Mucosa of rectum (tissue), 2 donors: ENCODE measurements around the gene MLPH.

Source experiments
- H3K27ac ChIP-seq, 2 donors: one replicate each; pipeline ENCODE4 v1.7.0; 2013; ENCODE audit warnings: inconsistent platforms in 2 of 2, low read depth in 2 of 2, low read length in 2 of 2
- H3K27me3 ChIP-seq, 2 donors: one replicate each; pipeline ENCODE4 v1.7.0; 2013; ENCODE audit warnings: low read length in 2 of 2; ENCODE audit not compliant: control insufficient read depth in 2 of 2, insufficient read depth in 2 of 2
- H3K36me3 ChIP-seq, 2 donors: one replicate each; pipeline ENCODE4 v1.7.0; 2013; ENCODE audit warnings: low read length in 2 of 2; ENCODE audit not compliant: control insufficient read depth in 2 of 2, insufficient read depth in 2 of 2
- H3K4me1 ChIP-seq, 2 donors: one replicate each; pipeline ENCODE4 v1.7.0; 2013; ENCODE audit warnings: low read length in 2 of 2, mild to moderate bottlenecking in 1 of 2; ENCODE audit not compliant: control insufficient read depth in 2 of 2, insufficient read depth in 2 of 2
- H3K4me3 ChIP-seq, 2 donors: one replicate each; pipeline ENCODE4 v1.7.0; 2013; ENCODE audit warnings: low read length in 2 of 2
- H3K9ac ChIP-seq, 2 donors: one replicate each; pipeline ENCODE4 v1.7.0; 2013; ENCODE audit warnings: low read length in 2 of 2, low read depth in 1 of 2, mild to moderate bottlenecking in 1 of 2
- H3K9me3 ChIP-seq, 2 donors: one replicate each; pipeline ENCODE4 v1.7.0; 2013; ENCODE audit warnings: low read length in 2 of 2; ENCODE audit not compliant: control insufficient read depth in 2 of 2
- donor health status: healthy.
- donor health status: Normal muscosa, but diverticular disease.

MLPH gene

DNA sequence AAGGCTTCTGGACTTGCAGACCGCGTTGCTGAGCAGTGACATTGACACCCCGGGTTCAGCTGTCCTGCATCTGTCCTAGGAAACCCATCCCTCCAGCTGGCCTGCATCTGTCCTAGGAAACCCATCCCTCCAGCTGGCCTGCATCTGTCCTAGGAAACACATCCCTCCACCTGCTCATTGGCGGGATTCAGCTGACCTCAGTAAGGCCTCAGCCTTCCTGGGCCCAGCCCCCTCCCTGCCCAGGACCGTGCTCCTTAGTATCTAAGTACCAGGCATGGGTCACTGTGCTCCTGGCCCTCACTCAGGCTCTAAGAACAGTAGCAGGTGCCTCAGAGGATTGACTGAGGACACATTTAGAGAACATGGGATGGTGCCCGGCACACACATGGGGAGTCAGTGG, 1.2 kb downstream of the MLPH start:
- H3K9me3 ChIP-seq, result peaks cover 0 to 10% of the 10 kb centered on the region in 2 donors
- H3K27ac ChIP-seq, result peak overlapping the region; percentile 83 to 96
- H3K4me1 ChIP-seq, result peaks cover 21 to 36% of the 10 kb centered on the region in 2 donors
- H3K9ac ChIP-seq, result peak overlapping the region; percentile 52 to 88
- peaks cover 3 to 9% of the 10 kb centered on the region in 2 donors for H3K27me3 ChIP-seq
- peak overlapping the region; percentile 71 to 88 for H3K4me3 ChIP-seq
- peaks cover 0 to 2% of the 10 kb centered on the region in 2 donors for H3K36me3 ChIP-seq

DNA sequence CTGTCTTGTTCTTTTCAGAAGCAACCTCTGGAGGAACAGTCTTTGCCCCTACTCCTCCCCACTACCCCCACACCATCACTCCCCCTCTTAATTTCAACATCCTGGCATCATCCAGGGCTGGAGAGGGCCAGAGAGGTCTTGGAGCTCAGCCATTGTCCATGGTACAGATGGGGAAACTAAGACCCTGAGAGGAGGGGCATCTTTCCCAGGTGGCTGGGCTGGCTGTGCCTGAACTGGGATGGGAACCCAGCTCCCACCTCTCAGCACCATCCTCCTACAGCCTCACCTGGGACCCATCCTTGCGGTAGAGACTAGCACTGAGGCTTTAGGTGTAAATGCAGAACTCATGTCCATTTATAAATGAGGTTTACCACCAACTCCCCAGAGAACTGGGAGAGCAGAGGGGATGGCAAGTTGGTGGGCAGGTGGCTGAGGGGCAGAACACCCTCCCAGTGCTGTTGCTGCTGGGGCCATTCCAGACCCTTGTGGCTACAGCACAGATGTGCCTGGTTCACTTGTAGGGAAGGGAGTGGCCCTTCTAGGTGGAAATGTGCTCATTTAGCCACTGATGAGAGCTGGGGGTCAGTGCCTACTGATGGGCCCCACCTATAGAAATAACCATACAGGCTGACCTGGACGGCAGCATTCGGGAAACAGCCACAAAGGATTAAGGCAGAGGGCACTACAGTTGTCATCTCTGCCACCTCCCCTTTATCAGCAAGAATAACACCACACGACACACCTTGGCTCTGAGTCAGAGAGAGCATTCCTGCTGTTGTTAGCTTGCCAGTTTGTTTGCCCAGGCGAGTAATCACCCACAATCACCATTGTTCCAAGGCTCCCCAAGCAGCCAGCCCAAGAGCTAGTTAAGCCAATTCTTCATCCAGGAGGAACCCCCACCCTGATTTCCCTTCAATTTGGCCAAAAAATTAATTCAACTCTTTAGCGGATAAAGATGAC, 2.1 kb downstream of the MLPH start:
- peak overlapping the region; percentile 83 to 96 for H3K27ac ChIP-seq
- peaks cover 21 to 32% of the 10 kb centered on the region in 2 donors for H3K4me1 ChIP-seq
- peaks cover 3 to 11% of the 10 kb centered on the region in 2 donors for H3K36me3 ChIP-seq
- peak overlapping the region; percentile 49 to 88 for H3K9ac ChIP-seq
- peaks cover 3 to 9% of the 10 kb centered on the region in 2 donors for H3K27me3 ChIP-seq
- H3K4me3 ChIP-seq, result peak overlapping the region; percentile 48 to 49
- peaks cover 0 to 10% of the 10 kb centered on the region in 2 donors for H3K9me3 ChIP-seq

DNA sequence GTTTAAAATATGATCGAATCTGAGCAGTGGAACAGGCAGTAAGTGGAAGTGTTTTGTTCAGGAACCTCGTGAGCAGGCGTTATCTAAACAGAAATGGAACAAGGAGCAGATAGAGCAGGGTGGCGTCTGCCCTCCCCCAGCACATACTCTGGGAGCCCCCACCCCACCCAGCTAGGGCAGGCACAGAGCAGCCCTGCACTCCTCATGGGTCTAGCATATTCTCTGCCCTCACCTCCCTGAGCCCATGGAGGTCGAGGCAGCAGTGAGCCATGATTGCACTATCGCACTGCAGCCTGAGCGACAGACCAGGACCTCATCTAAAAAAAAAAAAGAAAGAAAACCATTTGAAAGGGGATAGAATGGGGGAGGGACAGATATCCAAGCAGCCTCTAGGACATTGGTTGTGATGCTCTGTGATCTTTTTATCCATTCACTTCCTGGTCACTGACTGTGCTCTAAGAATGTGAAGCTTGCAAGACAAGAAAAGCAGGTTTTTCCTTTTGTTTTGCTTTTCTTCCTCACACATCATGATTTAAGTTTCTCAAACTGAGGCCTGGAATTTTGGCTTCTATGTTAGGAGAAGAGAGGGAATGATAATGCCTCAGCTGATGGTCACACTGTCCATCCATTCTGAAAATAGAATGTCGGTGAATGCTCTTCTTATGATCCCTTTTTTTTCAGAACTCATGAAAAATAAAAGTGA, 3.1 kb downstream of the MLPH start:
- peak overlapping the region; percentile 29 to 49 for H3K4me3 ChIP-seq
- H3K9ac ChIP-seq, result peak overlapping the region; percentile 49 to 71
- peak overlapping the region; percentile 83 to 96 for H3K27ac ChIP-seq
- peaks cover 3 to 20% of the 10 kb centered on the region in 2 donors for H3K36me3 ChIP-seq
- H3K9me3 ChIP-seq, result peaks cover 0 to 10% of the 10 kb centered on the region in 2 donors
- H3K4me1 ChIP-seq, result peaks cover 21 to 31% of the 10 kb centered on the region in 2 donors
- peaks cover 3 to 9% of the 10 kb centered on the region in 2 donors for H3K27me3 ChIP-seq

DNA sequence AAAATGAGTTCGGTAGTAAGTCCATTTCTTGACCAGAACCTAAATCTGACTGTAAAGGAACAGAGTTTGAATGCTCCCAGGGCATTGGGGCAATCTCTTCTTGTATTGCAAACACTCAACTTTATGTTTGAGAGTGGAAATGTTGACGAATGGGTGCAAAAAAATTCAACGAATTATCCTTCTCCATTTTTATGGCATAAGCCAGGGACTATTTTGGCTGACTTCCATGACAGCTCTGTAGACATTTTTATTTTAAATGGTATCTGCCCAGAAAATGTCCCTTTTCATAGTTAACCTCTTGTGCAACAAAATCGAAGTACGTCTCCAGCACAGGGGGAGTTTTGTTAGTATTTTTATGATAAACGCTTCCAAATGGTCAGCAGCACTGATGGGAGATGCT, 3.7 kb downstream of the MLPH start:
- peak overlapping the region; percentile 83 to 96 for H3K27ac ChIP-seq
- H3K4me3 ChIP-seq, result no peak overlapping the region
- peaks cover 3 to 9% of the 10 kb centered on the region in 2 donors for H3K27me3 ChIP-seq
- H3K9ac ChIP-seq, result no peak overlapping the region
- H3K36me3 ChIP-seq, result peaks cover 3 to 20% of the 10 kb centered on the region in 2 donors
- peaks cover 0 to 10% of the 10 kb centered on the region in 2 donors for H3K9me3 ChIP-seq
- peaks cover 21 to 31% of the 10 kb centered on the region in 2 donors for H3K4me1 ChIP-seq

DNA sequence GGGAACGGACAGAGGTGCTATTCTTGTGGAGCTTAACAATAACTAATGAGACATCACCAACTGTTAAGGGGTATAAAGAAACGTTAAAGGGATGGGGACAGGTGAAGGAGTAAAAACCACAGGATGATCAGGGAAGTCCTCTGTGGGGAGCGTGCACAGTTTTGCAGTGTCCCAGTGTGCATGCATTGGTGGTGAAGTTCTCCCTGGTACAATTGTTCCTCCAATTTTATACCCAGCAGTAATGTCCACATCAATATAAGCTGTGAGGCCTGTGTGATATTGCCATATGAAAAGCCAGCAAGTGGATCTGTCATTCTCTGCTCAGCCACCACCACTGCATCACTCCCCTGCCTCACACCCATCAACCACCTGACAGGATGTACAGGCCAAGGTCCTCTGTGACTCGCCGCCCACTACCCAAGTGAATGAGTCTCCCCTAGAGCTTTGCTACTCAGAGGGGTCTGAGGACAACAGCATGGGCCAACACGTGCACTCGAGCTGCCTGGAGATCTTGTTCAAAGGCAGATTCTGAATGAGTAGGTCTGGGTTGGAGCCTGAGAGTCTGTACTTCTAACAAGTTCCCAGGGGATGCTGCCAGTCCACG, 4.6 kb downstream of the MLPH start:
- H3K27me3 ChIP-seq, result peaks cover 2 to 5% of the 10 kb centered on the region in 2 donors
- no peak overlapping the region for H3K9ac ChIP-seq
- H3K4me1 ChIP-seq, result peaks cover 19 to 31% of the 10 kb centered on the region in 2 donors
- no peak overlapping the region for H3K27ac ChIP-seq
- H3K36me3 ChIP-seq, result peaks cover 3 to 20% of the 10 kb centered on the region in 2 donors
- H3K4me3 ChIP-seq, result no peak overlapping the region
- H3K9me3 ChIP-seq, result peaks cover 0 to 10% of the 10 kb centered on the region in 2 donors

DNA sequence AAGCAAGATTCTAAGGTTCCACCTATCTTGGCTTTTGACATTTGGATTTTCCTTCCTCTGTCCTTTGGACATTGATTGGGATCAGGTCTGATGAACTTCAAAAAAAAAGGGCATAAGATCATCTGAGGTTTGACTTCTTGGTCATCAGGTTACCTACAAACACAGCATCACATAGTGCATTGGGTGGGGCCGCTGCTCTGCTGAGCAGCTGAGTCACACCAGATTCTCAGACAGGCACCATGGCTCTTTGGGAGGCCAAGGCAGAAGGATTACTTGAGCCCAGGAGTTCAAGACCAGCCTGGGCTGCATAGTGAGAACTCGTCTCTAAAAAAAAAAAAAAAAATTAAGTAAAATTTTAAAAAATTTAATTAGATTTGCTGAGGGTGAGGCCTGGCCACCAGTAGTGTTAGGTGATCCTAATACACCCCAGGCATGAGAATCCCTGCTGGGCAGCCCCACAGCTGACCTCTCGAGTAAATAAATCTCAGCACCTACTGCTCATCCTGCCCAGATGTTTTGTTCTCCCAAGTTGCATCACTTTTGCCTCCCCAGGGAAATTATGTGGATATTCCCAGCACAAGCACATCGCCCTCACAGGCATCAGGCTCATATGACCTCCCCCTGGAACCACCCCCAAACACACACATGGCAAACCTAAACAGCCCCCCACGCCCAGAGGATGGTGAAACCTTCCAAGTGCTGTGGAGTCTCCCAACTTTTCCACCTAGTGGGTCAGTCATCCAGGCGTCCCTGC, 5.3 kb downstream of the MLPH start:
- H3K4me1 ChIP-seq, result peaks cover 13 to 31% of the 10 kb centered on the region in 2 donors
- H3K9ac ChIP-seq, result no peak overlapping the region
- H3K36me3 ChIP-seq, result peaks cover 3 to 24% of the 10 kb centered on the region in 2 donors
- H3K27ac ChIP-seq, result no peak overlapping the region
- H3K9me3 ChIP-seq, result peaks cover 0 to 10% of the 10 kb centered on the region in 2 donors
- peaks cover 0 to 5% of the 10 kb centered on the region in 2 donors for H3K27me3 ChIP-seq
- H3K4me3 ChIP-seq, result no peak overlapping the region

DNA sequence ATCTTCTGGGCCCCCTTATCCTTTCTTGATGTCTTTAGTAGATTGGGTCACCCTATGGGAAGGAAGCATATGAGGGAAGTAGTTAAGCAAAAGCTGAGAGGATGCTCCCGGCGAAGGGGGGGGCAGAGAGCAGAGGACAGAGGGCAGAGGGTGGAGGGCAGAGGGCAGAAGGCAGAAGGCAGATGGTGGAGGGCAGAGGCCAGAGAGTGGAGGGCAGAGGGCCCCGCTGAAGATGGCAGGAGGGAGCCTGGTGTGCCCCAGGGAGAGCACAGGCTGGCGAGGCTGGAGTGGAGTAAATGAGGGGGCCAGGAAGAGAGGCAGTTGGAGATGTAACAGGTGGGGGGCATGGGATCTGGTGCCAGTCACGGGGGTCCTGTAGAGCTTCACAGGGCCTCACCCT, 7.0 kb downstream of the MLPH start:
- Histone ChIP-seq H3K4me3 (no peak overlapping the region), H3K36me3 (peaks cover 3 to 33% of the 10 kb centered on the region in 2 donors), H3K9me3 (peaks cover 0 to 10% of the 10 kb centered on the region in 2 donors), H3K27me3 (no peaks in the 10 kb centered on the region), H3K4me1 (peaks cover 7 to 16% of the 10 kb centered on the region in 2 donors), H3K27ac (no peak overlapping the region), H3K9ac (no peak overlapping the region)

DNA sequence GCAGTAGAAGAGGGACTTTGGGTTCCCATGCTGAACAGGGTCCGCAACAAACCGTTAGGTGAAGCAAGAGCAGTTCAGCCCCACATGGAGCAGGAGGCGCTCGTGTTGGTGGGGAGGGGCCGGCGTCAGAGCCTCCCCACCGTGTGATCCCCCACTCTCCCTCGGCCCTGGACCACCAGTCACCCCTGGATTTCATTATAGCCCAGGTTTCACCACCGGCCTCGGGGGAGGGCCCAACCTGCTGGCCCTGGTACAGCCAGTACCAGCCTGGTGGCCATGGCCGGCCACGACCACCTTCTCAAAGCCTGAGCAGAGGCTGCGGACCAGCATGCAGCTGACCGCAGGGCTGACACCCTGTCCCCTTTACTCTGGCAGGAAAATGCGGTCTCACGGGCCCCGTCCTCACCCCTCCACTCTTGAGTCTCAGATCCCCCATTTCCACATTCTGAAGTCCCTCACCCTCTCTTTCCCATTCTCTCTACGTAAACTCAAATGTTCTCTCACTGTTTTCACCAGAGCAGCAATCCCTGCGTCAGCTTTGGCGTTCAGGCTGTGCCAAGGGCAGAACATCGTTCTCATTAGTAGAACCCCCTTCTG, 8.6 kb downstream of the MLPH start:
- Histone ChIP-seq H3K27ac (no peak overlapping the region), H3K9me3 (peaks cover 0 to 10% of the 10 kb centered on the region in 2 donors), H3K9ac (no peak overlapping the region), H3K27me3 (no peaks in the 10 kb centered on the region), H3K4me3 (no peak overlapping the region), H3K4me1 (peaks cover 0 to 1% of the 10 kb centered on the region in 2 donors), H3K36me3 (peaks cover 3 to 38% of the 10 kb centered on the region in 2 donors)

DNA sequence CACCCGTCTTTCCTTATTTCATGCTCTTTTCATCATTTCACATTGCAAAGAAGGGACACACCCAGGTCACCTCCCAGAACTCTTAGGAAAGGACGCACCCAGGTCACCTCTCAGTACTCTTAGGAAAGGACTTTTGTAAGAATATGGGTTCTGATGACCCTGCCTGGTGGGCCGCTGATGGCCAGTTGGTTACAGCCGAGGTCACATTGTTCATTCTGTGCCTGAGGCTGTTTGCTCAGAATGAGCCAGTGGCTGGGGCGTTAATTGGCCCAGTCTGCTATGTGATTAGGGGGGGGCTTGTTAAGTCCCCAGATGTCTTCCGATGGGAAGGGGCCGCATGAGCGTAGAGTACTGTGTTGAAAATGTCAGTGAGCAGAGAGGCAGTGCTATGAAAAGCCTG, 9.4 kb downstream of the MLPH start:
- Histone ChIP-seq H3K27me3 (no peaks in the 10 kb centered on the region), H3K4me3 (no peak overlapping the region), H3K9me3 (peaks cover 0 to 7% of the 10 kb centered on the region in 2 donors), H3K27ac (no peak overlapping the region), H3K36me3 (peaks cover 3 to 42% of the 10 kb centered on the region in 2 donors), H3K9ac (no peak overlapping the region), H3K4me1 (peaks cover 0 to 3% of the 10 kb centered on the region in 2 donors)
